Measurements from ENCODE around the gene ARHGEF12.
"Not testable (repeated sequence)": the region's sequence is repeated elsewhere in the genome, so short reads cannot be mapped to it uniquely, and the experiment has no call there.

The ARHGEF12 gene

DNA sequence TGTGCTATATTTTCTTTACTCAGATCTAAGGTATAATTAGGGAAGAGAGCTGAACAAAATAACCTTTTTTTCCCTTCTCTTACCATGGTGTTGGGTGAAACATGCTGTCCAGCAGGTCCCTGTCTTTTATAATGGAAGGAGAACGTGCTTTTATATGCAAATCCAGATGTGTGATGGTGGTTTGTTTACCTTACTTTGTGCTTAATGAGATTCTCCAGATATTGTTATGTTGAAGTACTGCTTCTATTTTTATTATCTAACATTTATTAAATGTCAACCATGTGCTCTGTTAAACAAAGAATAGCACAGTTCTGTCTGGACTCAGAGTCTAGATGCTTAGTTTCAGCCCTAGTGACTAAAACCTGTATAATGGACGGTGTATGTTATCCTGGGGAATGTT, 165.2 kb downstream of the ARHGEF12 start:
- no peak for DNase-seq (ENCODE audit: low spot score)

DNA sequence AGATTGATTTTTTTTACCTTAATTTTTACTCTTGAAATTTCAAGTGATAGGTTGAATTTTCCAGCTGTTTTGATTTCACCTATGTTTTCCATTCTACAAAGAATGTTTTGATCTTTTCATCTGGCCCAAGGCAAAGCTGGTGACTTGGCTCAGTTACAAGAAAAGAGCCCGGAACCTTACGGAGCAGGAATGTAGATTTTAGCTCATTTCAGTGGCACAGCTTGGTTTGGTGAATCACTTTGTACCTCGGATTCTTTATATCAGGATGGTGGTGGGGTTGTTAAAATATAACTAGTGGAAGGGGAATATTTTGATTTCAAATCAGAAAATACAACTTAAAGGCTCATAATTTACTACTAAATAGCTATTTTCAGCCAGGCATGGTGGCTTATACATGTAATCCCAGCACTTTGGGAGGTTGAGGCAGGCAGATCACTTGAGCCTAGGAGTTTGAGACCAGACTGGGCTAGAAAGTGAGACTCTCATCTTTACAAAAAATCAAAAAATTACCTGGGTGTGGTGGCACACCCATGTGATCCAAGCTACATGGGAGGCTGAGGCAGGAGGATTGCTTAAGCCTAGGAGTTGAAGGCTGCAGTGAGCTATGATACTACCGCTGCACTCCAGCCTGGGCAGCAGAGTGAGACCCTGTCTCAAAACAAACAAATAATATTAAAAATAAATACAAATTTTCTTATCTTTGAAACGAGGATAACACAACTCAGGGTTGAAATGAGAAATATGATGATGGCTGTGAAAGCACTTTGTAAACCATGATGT, 166.0 kb downstream of the ARHGEF12 start:
- DNase-seq (ENCODE audit: low spot score) = no peak

DNA sequence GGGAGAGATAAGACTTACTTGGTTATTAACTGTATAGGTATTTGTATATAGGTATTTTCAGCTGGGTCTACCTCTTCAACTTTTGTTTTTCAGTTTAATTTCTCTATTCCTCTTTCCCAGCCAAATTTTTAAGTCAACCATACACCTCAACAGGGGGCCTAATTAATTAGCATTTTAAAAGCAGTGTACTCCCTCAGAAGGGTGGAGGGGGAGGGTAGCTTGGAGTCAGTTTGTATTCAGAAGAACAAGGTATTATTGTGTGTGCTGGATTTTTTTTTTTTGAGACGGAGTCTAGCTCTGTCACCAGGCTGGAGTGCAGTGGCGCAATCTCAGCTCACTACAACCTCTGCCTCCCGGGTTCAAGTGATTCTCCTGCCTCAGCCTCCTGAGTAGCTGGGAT, 167.3 kb downstream of the ARHGEF12 start:
- not testable (repeated sequence) for DNase-seq (ENCODE audit: low spot score)

DNA sequence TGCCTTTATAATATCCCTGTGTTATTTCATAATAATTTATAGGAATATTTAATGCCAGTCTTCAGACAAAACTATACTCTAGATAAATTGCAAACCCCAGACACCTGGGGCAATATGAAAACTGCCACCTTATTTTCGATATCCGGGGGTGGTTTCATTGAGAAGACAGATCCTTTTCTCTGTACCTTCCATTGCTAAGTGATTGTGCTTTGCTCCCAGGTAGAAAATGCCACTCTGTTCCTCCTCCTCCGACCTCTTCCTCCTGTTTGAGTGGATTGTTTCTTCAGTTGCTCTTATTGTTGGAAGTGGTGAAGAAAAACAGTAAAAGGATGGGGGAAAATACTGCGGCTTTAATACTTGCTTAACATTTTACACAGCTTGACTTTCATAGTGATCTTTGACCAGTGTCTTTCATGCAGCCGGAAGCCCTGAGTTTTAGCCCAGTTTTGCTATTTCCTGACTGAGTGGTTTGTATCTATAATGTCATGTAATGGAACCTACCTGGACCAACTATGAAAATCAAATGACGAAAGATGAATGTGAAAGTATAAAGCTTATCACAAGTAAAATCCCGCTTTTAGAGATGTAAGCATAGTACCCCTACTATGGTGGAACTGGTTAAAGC, 169.7 kb downstream of the ARHGEF12 start:
- DNase-seq (ENCODE audit: low spot score) = no peak

DNA sequence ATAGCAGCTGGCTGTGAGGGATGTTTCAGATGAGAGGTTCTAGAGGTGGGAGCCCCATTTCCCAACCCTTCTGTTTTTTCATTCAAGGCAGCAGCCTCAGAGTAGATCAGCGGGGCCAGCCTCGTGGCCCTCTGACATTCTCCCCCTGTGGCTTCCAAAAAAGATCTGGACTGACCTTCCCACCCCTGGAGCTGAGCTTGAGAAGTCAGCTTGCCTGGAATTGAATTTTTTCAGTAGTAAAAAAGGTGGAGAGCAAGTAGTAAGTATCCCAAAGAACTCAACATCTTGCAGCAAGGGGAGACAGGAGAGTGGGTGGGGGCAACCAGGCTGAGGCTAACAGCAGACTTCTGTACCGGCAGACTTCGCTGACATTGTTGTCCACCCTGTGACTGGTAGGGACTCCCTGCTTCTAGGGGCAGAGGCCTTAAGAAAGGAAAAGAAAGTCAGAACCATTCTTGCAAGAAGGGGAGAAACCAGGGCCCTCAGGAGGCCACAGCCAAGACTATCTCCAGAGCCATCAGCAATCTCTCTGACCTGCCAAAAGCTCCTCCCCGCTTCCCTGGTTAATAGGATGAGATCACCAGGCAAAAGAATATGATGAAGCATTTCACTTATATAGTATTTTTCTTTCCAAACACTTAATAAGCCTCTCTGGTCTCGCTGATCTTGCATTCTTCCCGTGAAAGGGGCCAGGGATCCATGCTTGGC, 173.3 kb downstream of the ARHGEF12 start:
- DNase-seq (ENCODE audit: low spot score) = no peak

DNA sequence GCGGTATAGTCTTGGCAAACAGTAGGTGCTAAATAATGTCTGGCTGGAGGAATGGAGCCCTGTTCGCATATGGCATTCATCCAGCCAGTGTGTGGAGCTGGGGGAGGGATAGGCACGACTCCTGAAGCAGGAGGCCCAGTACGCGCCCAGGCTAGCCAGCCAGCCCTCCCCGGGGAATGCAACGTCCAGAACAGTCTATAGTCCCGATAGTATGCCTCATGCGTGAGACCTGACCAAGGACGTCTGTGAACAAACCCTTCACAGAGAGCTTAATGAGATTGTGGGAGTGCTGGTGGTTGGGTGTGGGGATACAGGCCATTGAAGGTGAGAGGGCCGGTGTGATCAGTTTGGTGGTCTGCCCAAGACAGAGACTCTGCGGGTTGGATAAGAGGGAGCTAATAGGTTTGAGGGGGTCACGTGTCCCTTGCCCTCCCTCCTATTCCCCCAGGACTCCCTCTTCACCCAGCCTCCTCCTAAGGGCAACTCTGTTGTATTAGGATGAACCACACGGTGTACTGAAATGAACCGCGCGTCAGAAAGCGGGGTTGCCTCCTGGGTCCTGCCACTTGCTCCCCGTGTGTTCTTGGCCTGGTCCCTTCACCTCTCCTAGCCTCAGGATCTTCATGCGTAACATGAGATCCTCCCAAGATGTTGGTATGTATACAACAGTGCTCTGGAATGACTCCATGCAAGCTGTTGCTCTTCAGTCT, 174.3 kb downstream of the ARHGEF12 start:
- DNase-seq (ENCODE audit: low spot score) = no peak

DNA sequence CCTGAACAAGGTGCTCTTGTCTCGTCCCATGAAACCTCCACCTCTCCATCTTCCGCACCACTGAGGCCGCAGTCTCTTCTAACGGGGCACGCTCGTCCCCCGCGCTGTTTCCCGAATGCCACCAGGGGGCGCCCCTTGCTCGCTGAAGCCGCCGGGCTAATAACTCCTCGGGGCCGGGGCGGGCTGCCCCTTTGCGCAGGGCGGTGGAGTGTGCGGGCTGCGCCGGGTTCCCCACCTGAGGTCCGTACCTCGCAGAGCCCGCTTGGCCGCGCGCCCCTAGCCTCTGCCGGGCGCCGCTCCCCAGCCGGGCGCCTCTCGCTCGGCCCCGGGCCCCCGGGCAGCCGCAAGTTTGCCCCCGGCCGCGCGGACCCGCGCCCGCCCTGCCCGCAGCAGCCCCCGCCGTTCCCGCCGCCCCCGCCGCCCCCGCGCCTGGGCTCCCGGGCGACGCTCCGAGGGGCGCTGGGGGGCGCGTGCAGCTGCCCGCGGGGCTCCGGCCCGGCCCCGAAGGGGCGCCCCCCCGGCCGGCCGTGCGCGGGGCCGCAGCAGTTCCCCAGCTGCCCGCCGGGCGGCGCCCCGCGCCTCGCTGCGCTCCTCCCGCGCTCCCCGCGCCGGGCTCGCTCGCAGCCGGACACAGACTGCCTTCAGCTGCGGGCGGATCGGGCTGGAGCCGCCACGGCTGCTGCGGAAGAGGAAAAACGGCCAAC, 175.1 kb downstream of the ARHGEF12 start, which contains the start of gene GRIK4:
Gene GRIK4 (plus strand): TSS at position 633 of the 704 bp plus-strand sequence. CDS start 148,571 bp downstream, outside the sequence.
- DNase-seq (ENCODE audit: low spot score) = peak; percentile 70

DNA sequence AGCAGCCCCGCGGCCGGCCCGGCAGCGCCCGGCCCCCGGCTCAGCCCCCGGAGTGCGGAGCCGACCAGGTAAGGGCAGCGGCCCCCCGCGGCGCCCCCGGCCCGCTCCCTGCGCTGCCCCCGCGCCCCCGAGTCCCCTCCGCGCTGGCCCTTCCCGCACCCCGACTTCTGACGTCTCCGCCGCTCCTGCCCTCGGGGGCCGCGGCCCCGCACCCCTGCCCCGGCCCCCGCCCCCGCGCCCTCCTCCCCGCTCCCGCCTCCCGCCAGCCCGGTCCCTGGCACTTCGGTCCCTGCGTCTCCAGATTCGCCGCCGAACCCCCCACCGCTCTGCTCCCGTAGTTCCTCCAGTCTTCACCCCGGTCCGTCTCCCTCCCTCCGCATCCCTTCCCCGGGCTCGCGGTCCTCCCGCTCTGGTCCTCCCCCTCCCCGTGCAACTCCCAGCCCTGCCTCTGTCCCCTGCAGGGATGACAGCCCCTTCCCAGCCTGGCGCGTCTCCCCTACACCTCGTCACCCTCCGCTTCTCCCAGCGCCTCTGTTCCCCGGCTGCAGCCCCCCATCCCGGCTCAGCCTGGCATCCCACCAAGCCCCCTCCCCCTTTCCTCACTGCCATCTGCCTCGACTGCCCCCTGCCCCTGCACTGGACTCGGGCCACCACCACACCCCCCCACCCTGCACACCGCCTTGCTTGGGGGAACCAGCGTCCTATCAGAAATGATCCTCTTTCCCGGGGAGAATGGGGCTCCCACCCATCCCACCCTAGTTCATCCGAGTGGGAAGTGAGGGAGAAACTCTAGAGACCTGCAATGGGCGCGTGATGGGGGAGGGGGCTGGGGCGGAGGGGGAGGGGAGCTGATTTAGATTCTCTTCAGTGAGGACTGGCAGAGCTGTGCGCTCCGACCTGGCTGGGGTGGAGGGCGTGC, 175.9 kb downstream of the ARHGEF12 start:
- no peak for DNase-seq (ENCODE audit: low spot score)

DNA sequence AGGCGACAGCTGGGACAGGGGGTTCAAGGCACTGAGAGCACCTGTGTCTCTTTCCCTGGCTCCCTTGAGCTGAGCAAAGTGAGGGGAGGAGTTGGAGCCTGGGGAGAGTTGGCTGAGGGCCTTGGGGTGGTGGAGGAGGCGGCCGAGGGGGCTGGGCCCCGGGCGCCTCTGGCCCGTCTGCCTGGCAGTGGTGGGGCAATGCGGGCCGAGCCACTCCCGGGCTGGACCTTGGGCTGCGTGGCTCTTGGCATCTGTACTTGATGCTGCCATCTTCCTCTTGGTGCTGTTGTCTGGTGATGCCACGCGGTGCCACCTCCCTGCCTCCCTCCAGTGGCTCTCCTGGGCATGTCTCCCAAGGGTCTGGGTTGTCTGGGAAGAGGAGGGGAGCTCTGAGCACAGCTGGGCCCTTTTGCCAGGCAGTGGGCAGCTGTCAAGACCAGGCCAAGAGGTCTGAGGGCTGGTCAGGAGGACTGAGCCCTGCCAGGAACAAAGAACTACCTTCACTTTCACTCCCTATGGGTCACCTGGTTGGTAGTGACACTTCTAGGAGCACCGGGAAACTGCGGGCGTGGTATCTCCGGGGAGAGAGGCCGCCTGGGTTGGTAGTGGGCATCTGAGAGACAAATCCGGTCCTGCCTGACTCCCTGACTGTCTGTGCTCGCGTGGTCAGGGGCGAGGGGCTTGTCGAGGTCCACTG, 176.7 kb downstream of the ARHGEF12 start:
- no peak for DNase-seq (ENCODE audit: low spot score)

DNA sequence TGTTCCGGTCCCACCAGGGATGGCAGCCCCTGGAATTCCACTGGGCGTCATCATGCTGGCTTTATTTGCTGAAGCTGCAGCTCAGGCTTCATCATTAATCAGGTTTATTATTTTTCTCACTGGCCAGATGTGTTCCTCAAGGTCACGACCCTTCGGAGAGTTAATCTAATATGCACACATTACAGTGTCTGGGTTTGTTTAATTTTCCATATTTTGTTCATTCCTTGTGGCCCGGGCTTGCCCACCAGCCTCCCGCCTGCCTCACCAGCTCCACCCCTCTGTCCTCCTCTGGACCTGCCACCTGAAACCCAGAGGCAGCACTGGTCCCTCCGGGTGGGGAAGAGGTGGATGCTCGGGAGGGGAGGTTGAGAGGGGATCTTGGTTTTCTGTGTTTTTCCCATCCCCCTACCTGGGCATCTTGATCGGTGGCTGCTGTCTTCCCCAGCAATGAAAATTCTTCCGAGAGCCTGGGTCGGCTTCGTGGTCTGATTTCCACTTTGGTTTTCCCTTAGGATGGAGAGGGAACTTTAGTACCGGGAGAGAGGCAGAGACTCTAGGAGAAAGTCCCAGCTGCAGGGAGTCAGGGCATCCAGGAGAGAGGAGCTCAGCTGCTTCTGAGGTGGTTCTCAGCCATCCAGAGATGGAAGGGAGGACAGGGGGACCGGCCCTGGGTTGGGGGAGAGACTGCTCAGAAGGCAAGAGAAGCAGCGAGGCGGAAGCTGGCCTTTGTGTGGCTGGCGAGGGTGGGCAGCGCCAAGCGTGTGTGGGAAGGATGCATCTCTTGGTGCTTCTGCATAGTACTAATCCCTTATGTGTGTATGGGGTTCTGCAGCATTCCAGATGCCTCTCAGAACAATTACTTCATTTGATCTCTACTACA, 177.5 kb downstream of the ARHGEF12 start:
- no peak for DNase-seq (ENCODE audit: low spot score)

DNA sequence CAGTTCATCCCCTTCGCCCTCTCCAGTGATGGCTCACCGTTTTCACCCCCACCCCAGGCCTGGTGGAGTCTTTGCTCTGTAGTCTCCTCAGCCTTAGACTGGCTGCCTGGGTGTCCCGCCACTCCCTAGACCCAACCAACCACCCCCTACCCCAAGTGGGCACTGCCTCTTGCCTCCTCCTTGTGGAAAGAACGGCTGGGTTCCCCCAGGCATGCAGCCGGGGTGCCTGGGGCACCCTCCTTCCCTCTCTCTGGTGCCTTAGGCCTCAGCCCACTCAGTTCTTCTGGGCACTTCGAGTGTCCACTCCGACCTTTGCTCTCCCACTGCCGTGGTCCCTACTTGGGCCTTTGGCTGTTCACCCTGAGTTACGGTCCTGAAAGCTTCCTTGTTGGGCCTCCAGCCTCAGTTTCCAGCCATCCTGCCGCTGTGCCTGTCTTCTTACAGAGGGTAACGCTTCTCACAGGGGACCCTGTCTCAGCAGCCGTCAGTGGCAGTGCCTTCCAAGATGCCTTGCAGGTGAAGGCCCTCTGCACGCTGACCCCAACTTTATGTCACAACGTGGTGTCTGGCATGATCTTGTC, 178.4 kb downstream of the ARHGEF12 start:
- DNase-seq (ENCODE audit: low spot score) = no peak

DNA sequence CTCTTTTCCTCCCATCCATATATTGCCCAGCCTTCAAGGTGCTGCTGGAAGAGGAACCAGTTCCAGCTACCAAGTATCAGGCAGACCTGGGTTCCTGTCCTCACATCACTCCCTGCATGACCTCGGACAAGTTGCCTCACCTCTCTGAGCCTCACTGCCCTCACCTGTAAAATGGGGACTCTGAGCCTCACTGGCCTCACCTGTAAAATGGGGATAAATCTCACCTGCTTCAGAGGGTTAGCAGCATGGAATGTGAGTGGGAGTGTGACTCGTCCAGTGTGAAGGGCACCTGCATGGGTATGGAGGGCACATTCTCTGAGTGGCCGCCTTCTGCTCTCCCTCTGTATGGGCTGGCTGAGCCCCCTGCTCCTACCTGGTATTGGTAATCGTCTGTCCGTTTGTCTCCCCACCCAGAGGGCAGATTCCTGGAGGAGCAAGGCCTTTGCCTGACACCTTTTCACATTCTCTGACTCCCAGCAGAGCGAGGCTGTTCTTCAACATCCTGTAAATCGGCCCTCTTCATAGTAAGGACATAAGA, 179.0 kb downstream of the ARHGEF12 start:
- no peak for DNase-seq (ENCODE audit: low spot score)

DNA sequence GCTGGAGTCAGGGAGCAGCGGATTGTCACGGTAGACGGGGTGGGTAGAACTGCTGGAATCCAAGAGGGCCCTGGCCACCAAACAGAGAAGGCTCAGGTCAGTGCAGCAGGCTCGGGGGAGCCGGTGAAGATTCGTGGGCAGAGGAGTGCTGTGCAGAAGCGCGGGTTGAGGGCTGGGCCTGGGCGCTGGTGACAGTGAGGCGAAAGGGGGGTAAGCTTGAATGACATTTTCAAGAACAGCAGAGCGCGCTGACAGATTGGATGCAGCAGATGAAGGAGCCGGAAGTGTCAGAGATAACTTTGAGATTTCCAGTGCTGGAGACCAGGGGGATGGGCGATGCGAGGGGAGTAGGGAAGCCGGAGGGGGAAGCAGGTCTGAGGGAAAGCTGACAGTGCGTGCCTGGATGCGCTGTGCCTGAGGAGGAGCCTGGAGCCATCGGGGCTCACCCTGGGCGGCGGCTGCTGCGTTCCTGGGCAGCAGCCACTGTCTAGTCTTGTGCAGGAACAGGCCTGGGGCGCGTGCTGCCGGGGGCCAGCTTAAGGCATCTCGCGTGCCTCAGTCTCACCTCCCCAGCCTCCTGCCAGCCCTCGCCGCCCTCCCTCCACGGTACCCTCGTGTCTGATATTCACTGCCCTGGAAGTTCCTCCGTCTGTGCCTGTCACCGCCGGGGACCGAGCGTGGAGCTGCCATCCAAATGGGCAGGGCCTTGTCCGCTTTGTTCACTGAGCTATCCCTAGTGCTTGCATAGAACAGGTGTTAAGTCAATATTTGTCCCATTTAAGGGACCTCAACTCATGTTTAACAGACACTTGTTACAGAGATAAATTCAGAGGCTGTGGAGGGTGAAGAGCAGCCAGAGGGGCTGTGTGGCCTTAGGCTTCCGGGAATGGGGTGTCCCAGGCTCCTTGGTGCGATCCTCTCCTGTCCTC, 180.5 kb downstream of the ARHGEF12 start:
- no peak for DNase-seq (ENCODE audit: low spot score)

DNA sequence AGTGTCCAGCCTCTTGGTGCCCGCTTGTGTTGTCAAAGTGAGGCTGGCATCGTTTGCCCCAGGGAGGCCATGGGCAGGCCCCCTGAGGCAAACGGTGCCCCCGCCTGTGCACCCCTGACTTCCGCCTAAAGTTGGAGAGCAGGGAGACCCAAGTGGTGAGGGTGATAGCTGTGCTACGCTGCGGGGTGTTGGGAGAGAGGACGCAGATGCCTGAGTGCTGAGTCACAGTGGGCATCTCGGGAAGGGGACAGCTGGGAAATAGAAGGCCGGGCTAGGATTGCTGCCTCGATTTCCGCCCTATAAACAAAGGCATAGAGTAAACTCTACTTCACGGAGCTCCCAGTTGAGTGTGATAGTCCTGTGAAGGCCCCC, 181.2 kb downstream of the ARHGEF12 start:
- no peak for DNase-seq (ENCODE audit: low spot score)

DNA sequence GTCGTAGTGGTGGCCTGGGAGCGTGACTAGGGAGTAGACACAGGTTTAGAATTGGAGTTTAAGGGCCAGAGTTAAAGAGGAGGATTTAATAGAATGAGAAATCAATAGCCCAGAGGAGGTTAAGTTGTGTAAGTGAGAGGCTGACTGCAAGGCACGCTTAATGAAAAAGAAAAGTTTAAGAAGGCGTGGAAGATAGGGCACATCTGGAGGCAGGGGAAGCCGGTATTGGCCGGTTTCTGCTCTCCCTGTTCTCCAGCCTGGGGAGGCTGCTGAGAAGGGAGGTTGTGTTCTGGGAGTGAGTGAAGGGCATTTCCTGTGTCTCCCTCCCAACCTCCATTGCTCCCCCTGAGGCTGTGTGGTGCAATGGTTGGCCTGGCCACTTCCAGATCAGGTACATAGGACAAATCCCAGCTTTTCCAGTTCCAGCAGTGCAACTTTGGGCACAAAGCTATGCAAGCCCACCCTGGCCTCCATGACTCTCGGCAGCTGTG, 181.6 kb downstream of the ARHGEF12 start:
- no peak for DNase-seq (ENCODE audit: low spot score)

DNA sequence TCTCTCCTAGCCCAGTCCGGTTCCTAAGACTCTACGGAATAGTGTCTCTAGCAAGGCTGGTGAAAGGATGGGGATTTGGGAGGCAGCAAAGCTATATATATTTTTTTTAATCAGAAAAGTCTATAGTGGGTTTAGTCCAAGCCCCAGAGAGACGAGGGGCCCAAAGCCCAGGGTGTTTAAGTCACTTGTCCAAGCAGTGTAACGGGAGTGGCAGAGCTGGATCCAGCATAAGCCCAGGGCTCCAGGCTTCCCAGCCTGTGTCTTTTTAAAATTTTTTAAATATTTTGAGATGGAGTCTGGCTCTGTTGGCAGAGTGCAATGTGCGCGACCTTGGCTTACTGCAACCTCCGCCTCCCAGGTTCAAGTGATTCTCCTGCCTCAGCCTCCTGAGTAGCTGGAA, 182.1 kb downstream of the ARHGEF12 start:
- DNase-seq (ENCODE audit: low spot score) = no peak

DNA sequence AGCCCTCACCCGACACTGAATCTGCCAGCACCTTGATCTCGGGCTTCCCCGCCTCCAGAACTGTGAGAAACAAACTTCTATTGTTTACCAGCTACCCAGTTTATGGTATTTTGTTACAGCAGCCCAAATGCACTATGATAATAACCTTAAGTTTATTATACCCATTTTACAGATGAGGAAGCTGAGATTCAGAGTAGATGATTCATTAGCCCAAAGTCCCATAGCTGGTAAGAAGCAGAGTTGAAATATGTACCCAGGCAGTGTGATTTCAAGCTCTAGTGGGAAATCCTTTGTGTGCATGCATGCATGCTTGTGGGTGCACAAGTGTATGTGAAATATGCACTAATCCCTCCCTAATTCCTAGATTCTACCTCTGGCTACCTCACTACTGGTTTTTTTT, 183.3 kb downstream of the ARHGEF12 start:
- no peak for DNase-seq (ENCODE audit: low spot score)

All from hematopoietic multipotent progenitor cell treated with erythropoietin and hydrocortisone succinate and interleukin-3 and kit ligand, for 17 days (in vitro differentiated cells).